ENCODE data around the gene KCNMA1.

The KCNMA1 gene

DNA sequence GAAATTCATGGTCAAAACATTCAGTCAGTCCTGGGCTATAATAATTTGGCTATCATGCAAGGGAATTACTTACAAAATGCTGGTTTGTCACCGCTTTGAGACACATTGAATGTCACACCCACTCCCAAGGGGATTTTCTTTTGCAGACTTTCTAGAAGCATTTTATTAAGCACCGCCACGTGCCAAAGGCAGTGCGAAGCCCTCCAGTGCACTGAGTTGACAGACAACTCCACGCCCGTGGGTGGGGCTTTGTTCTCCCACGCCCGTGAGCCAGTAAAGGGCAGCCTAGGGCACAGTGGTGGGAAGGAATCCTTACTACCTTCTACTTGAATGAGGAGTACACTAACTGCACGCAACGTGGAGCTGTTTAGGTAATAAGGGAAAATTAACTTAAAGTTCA, 515.8 kb downstream of the KCNMA1 start:
- DNase-seq: no peak

DNA sequence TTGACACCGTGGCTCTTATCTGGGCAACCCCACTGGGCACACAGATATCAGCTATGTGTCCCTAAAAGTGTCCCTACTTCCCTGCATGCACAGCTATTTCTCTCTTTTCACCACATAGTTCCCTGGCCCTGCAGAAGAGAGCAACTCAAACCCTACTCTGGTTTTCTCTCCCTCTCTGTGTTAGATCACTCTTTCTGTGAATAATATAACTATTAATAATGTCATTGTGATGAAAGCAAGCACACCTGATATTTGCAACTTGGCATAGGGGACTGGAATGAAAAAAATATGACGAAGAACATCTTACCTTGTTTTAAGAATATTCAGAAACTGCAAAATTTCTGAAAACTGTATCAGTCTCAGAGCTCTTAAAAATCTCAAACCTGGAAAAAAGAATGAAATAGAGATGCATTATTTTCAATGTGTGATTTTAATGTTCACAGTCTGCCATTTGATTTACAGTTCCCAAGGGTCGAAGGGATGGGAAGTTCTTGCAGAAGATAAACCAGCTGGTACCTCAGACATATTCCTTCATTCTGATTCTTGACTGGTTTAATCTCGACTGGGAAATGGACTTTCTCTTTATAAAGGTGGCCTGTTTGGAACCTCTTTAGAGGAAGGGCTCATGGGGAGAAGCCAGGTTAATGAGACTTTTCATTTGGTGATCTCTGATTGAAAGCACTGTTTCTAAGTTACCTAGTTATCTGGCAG, 516.8 kb downstream of the KCNMA1 start:
- DNase-seq: no peak

DNA sequence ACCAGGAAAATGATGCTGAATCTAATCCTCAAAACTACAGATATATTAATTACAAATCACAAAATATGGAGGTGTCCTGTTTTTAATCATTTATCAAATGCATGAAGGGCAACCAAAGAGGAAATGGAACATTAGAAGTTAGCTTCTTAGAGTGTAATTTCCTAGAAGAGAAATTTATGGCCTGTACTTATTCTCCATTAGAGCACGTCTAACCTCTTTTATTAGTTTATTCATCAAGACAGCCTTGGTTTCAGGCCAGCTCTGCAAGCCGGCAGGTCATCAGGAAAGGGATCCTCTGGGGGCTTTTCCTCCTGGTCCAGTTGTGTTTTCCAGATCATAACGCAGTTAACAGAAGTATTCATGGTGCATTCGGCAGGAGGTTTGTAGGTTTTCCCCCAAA, 517.6 kb downstream of the KCNMA1 start:
- DNase-seq: no peak

GRCh38 chr10:77118603-77119282, 518.9 kb downstream of the KCNMA1 start:
- DNase-seq: no peak

DNA sequence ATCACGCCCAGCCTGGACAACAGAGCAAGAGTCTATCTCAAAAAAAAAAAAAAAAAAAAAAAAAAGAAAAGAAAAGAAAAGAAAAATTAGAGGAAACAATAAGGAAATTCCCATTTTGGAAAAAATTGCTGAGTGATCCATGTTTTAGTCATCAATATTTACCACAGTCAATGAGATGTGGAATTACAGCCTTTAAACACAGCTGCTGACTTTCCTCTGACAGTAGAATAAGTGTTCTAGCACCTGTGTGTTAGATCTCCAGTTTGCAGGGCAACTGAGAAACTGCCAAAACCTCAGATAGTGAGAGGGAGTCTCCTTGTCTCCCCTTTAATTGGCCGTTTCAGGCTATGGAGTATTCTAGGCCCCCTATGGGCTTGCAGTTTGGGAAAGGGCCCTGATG, 520.1 kb downstream of the KCNMA1 start:
- DNase-seq: no peak

- DNase-seq: no peak
Observed at GRCh38 chr10:77116904-77117303, 520.7 kb downstream of the KCNMA1 start.

- no peak for DNase-seq
Observed at GRCh38 chr10:77114181-77114821, 523.3 kb downstream of the KCNMA1 start.

DNA sequence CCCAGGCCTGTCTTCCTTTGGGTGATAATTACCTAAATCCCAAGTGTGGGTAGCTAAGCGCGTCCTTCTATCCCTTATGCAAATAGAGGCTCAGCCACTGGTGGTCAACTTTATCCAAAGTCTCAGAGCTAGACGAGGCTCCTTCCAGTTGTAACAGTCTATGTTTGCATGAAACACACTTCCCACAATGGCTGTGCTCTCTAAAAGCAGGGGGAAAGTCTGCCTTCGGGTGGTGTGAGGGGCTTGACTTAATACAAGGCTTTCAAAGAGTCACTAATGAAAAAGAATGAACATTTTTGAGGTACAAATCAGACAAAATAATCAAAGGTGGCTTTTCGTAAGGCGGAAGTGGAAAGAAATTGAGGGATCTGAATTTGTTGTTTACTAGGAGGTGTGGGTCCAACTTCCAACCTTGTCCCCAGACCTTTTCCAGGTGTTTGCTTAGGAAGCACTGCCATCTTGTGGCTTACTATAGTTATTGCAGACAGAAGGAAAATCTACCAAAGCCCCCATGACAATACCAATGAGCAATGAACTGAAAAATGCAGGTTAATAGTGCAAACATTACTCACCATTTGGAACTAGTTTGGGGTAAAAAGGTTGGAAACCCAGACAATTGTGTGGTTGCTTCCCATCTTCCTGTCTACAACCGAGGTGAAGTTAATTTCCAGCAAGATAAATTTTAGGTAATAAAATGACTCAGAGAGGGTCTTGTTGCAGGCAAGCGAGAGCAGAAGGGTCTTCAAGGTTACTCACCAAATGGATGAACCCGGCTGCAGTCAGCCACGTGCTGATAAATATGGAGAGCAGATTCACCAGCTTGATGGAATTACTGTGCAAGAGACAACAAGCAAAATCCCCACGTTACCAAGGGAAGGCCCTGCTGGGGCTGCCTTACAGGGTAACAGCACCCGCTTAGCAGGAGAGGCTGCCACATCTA, 525.7 kb downstream of the KCNMA1 start:
- no peak for DNase-seq

DNA sequence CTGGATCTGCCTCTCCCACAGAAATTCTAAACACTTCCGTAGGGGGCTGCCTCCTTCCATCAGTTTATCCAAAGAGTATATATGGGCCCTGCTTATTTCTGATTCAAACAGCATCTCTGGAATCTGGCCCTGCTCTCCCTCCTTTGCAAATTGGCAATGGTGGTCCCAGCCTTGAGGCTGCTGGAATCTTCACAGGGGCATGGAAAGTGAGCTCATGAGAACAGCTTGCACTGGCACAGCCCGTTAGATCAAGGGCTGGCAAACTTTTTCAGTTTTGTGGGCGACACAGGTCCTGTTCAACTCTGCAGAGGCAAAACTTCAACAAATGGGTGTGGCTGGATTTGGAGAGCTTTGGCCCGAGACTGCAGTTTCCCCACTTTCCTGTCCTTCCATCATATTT, 526.9 kb downstream of the KCNMA1 start:
- DNase-seq: no peak

DNA sequence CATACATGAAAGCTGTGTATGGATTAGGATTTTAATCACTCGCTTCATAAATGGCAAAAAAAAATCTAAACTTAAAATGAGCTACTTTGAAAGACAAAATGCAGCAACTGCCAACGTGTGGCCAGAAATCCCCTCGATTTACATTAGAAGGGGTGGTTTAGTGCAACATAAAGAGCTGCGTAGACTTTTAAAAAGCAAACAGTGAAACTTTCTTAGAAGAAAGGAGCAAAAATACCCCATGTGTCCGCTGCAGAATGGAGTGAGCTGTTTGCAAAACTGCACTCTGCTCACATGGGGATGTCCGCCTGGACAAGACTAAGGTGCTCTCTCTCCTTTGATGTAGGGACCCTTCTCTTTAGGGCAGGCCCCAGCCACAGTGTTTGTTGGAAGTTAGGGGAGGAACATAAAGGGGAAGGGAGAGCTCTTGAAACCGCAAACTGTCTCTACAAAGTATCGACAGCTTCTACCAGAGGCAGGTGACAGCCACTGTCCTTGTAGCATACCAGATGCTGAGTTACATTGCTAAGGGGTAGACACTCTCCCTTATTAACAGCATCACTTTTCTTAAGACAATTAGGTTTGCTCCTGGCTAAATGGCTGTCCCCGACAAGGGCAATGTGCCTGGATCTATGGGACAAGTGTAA, 528.1 kb downstream of the KCNMA1 start:
- no peak for DNase-seq

DNA sequence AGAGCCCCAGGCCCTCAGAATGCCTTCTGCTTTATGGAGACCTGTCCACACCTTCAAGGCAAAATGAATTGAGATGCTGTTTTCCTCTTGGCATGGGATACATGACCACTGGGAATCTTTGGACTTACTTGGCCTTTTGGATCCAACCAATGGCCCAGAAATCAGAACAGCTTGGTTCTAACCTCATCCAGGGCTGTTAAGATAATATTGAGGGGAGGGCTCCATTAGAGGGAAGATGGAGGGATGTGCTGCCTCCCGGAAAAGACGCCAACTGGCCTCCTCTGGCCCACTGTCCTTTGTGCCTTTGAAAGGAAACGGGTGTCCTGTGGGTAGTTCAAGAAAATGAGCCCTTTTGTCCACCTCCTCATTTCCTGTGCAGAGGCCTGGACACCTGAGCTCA, 530.9 kb downstream of the KCNMA1 start:
- DNase-seq: no peak

GRCh38 chr10:77105761-77106221, 531.8 kb downstream of the KCNMA1 start:
- DNase-seq: no peak

GRCh38 chr10:77104459-77104980, 533.1 kb downstream of the KCNMA1 start:
- DNase-seq: no peak

DNA sequence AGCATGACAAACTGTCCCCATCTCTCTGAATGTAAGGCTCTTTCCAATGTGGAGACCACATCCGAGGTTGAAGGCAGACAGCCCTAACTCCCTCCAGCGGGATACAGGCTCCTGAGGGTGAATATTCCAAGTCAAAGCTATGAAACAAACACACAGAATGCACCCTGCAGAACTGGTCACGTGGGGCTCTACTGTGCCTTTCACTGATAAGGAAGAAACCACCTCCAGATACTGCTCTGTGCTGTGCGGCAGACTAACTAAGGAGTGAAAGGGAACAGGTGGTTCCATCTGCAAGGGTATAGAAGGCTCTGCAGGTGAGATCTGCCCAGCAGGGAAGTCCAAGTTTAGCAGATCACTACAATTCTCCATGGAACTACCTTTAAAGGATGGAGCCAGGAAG, 534.4 kb downstream of the KCNMA1 start:
- no peak for DNase-seq

GRCh38 chr10:77101341-77101740, 536.3 kb downstream of the KCNMA1 start:
- no peak for DNase-seq

DNA sequence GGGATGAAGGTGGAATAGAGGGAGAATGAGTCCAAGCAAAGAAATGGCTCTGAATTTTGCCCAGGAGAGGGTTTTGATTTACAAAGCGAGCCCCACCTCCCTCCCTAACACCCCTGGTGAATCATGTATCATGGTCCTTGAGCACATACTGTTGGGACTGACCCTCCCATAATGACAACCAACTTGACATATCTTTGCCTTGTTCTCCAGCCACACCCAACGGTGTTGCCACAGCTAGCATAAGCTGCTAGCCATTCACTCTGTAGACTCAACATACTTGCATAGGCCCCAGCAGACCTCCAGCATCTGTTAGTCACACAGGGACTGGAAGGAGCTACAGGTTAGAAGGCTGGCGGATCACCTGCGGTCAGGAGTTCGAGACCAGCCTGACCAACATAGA, 538.5 kb downstream of the KCNMA1 start:
- no peak for DNase-seq

DNA sequence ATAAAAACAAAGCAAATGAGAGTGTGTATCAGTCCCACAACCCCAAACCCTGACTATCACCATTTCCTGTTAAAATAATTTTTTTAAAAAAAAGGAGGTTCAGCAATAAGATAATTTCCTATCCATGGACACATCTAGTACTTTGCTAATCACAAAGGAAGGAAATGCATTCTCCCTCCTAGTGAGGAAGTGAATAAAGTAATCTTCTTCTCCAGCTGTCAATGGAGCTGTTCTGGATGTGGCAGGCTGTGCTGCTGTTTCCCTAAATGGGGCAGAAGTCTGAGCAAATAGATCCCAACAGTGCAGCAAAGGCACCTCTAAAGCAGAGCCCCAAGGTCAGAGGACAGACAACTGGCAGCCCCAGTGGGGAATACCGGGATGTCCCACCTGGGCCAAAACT, 540.0 kb downstream of the KCNMA1 start:
- no peak for DNase-seq

GRCh38 chr10:77093126-77093525, 544.5 kb downstream of the KCNMA1 start:
- DNase-seq: no peak

GRCh38 chr10:77091597-77092165, 545.9 kb downstream of the KCNMA1 start:
- DNase-seq: no peak

GRCh38 chr10:77090381-77091356, 546.9 kb downstream of the KCNMA1 start:
- DNase-seq: no peak

DNA sequence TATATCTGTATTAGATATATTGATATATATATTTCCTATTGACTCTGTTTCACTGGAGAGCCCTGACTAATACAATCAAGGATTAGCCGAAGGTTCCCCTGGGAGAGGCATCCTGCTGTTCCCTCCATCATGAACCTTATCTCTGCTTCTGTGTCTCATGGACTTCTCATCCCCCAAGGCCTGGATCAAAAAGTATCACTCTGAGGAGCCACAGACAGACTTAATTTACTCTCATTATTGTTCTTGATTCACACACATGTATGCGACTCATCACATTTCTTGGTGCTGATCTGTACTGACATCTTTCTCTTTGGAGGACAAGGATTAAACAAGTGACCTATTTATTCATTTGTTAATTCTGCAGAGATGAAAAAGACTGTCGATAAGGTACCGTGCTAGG, 550.2 kb downstream of the KCNMA1 start:
- no peak for DNase-seq

Measured in stimulated activated CD4-positive, alpha-beta T cell treated with anti-CD3 and anti-CD28 coated beads, Interleukin-2, amount 100 ng/mL, for 24 hours (primary cell).